HFF-Myc (cell line): ENCODE results near the gene C15orf61.

Experiments
- DNase-seq: peaks from one replicate; pipeline ENCODE4 v3.0.0-alpha.2; 2011; ENCODE audit warnings: low read depth; ENCODE audit errors: extremely low read depth
- H3K4me3 ChIP-seq: replicated peaks from 2 replicates; pipeline ENCODE4 v1.5.1; 2011; ENCODE audit warnings: low read depth, mild to moderate bottlenecking, control low read depth, low read length
- CTCF ChIP-seq: IDR thresholded peaks from 2 replicates; pipeline ENCODE4 v1.5.1; 2012; ENCODE audit warnings: mild to moderate bottlenecking, low read depth, low read length, control low read depth; ENCODE audit errors: missing control alignments

Gene C15orf61

GRCh38 chr15:67524235-67524634 lies 3.3 kb downstream of the C15orf61 start:
- no peak overlapping the region for H3K4me3 ChIP-seq
- TF ChIP-seq CTCF, result no peak
- DNase-seq, result no peak

GRCh38 chr15:67528513-67528912 lies 7.6 kb downstream of the C15orf61 start:
- no peak for TF ChIP-seq CTCF

GRCh38 chr15:67531379-67531914 lies 10.5 kb downstream of the C15orf61 start:
- no peak for TF ChIP-seq CTCF
- DNase-seq, result no peak
- H3K4me3 ChIP-seq, result no peak overlapping the region

More at GRCh38 chr15:67528513-67528912, 7.6 kb downstream of the C15orf61 start:
- DNase-seq, result no peak
- H3K4me3 ChIP-seq, result no peak overlapping the region

- no peak for TF ChIP-seq CTCF
- no peak overlapping the region for H3K4me3 ChIP-seq
- no peak for DNase-seq
Observed at GRCh38 chr15:67533873-67534272, 12.9 kb downstream of the C15orf61 start.

GRCh38 chr15:67534360-67534759 lies 13.4 kb downstream of the C15orf61 start:
- TF ChIP-seq CTCF, result no peak
- no peak for DNase-seq
- H3K4me3 ChIP-seq, result no peak overlapping the region

- H3K4me3 ChIP-seq, result no peak overlapping the region
- no peak for TF ChIP-seq CTCF
- no peak for DNase-seq
Observed at GRCh38 chr15:67537771-67538170, 16.8 kb downstream of the C15orf61 start.
